Renal cortex interstitium (tissue), 11 donors: ENCODE measurements around the gene TIAM1. TPM values are rescaled to one million over a fixed set of nuclear protein-coding genes. Genes with fewer than 3 reads are reported as not detected.

Experiments used
- DNase-seq, 11 donors: peaks; one replicate each; pipeline ENCODE4 v3.0.0-alpha.2; 2013; ENCODE audit warnings: low read depth in 9 of 11, low spot score in 4 of 11; ENCODE audit errors: extremely low read depth in 1 of 11
- polyA plus RNA-seq, 3 donors: library from polyadenylated mRNA; unstranded; fragments of 120-200 nt; gene quantifications; one replicate each; pipeline ENCODE4 v1.2.1, GENCODE V29; 2013; ENCODE audit not compliant: insufficient read length in 3 of 3

Gene TIAM1
- polyA plus RNA-seq, 3 donors: 13.5 to 15.9 (median 14.3) TPM

DNA sequence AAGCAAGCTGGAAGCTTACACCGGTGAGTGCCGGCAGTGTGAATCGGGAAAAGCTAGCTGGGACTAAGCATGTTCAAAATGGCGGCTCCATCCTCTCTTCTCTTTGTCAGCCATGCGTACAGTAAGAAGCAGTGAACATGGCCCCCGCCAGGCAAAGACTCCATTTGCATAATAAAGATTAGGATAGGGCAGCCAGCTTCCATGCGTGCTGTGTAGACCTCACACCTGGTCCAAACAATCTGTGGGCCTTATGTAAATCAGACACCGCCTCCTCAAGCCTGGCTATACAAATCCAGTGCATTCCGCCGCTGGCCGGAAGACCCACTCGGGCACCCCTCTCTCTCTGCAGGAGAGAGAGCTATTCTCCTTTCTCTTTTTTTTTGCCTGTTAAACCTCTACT, 150.3 kb downstream of the TIAM1 start:
- DNase-seq: no peak

DNA sequence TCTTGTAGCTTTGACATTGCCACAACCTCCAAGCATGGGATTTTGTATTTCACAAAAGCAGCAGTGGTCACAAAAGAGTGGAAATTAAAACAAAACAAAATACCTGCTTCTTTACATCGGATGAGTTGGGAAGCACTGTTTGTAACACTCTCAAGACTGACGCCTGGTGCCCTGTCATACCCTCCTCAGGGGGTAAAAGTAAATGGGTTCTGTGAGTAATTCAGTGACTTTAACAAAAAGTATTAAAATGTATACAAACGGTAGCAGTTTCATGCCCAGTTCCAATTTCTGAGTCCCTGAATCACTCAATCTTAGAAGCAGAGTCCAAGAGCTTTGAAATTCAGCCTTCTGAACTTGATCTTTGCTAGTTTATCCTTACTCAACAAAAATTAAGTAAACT, 152.5 kb downstream of the TIAM1 start:
- DNase-seq: no peak

DNA sequence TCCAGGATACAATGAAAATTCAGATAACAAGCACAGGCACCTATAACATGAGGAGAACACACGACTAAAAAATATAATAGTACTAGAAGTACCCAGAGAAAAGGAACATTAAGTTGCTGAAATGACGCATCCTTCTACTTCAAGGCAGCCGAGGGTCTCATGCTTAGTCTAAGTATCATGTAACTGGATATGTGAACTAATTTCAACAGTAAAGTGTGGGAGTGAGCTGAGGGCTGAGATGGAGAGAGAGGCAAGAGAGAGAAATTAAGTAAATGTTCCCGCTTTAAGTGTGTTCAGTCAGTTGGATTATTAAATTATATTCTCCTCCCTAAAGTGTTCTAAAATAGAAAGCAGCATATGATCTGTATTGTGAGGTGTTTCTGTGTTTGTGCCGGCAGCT, 153.5 kb downstream of the TIAM1 start:
- peak in 2 of 11 donors; percentile 21 to 27 for DNase-seq

DNA sequence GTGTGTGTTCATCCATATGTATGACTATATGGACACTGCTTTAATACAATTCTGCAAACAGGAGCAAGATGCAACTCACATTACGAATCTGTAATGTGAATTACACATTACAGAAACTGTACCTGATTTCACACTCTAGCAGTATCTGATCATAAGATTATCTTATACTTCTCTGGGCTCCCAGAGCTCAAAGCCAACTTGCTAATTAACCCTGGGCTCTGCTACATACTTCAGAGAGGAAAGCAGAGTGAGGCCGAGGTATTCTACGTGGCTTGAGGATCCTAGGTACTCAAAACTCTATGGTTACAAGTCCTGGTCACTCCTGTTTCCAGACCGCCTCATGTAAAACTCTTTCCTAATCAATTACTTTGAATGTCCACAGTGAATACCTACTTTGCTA, 156.6 kb downstream of the TIAM1 start:
- DNase-seq: no peak

DNA sequence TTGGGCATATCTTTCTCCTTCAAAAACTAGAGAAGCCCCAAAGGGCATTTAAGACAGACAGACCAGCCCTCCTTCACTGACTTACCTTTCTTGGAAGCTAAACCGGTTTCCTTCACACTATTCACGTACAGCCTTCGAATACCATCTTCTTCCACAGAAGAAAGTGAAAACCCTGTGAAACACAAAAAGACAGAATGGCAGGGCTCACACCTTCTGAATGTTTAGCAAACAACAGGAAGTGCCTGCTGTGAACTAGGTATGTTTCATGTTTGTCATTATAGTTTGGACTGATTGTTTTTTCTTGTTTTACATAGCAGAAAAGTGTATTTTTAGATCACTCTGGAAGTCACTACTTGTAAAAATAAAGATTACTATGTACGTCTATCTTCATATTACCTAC, 157.1 kb downstream of the TIAM1 start:
- DNase-seq: no peak

DNA sequence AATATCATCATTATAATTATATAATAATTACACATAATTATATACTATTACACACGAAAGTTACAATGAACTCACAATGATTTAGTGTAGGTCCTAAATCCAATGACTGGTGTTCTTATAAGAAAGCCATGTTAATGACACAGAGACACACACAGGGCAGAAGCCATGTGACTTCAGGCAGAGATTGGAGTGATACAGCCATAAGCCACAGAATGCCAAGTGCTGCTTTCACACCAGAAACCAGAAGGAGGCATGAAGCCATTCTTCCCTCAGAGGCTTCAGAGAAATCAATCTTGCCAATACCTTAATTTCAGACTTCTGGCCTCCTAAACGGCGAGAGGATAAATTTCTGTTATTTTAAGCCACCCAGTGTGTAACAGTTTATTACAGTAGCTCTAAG, 158.4 kb downstream of the TIAM1 start:
- no peak for DNase-seq

DNA sequence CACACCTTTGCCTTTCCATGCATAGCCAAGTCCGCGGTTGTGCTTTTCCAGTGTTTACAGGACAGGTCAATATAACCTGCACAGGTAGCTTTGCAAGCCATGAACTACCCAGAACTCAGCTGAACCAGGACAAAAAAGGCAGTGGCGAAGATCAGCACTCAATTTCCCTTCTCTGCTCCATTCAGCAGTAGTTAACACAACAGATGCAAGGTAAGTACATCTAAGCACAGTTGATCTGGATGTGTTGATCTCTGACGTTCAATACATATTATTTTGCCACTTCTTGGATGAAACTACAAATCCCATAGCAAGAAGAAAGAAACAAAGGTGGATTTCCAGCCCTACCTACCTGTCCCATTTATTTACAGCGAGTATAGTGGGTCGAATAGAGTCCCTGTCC, 159.2 kb downstream of the TIAM1 start:
- no peak for DNase-seq

DNA sequence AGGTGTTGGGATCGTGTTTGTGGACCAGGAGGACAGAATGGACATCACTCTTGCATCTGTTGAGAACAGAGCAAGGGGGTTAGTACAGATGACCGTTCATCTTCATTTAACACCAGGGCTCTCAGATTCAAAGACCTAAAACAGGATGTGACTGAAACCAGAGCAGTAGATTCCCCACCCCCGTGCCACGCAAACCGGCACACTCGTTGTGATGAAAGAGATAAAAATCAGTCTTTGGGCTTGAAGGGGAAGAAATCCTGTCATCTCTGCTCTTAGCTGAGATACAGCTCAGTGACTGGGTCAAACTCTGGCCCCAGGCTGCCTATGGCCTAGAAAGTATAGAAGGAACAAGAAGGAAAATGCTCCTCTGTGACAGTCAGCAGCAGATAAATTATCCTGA, 159.6 kb downstream of the TIAM1 start:
- no peak for DNase-seq

DNA sequence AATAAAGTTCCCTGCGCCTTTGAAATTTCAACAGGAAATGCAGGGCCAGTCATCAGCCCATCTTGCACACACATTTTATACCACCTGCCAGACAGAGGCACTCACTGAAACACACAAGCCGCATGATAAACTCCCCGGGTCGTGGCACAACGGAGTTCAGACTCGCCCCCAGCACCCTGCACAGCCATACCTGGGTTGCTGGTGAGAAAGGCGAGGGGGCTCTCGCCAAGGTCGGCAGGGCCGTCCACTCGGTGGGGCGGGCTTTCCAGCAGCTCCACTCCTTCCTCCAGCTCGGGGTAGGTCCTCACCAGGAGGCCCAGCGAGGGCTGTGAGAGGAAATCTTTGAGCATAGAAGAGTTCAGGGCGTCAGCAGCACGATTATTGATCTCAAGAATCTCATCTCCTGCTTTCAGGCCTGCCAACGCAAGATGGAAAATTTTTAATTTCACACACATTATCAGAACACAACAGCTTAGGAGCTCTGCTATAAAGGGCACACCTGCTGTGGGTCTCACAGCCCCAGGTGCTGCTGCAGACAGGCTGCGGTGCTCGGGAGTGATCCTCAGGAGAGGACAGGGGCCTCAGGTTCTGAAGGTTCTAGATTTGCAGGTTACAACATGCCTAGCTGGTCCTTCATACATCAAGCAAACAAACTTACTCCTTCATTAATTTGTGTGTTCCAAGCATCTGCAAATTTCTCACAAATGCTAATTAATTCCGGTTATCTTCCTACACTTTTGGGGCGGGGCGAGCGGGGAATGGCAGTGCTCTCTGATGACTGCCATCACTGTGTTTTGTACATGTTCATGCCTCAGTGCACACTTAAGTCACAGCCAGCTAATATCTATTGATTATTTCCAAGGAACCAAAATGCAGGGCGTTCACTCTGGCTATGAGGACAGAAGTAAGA, 161.6 kb downstream of the TIAM1 start:
- DNase-seq: no peak

DNA sequence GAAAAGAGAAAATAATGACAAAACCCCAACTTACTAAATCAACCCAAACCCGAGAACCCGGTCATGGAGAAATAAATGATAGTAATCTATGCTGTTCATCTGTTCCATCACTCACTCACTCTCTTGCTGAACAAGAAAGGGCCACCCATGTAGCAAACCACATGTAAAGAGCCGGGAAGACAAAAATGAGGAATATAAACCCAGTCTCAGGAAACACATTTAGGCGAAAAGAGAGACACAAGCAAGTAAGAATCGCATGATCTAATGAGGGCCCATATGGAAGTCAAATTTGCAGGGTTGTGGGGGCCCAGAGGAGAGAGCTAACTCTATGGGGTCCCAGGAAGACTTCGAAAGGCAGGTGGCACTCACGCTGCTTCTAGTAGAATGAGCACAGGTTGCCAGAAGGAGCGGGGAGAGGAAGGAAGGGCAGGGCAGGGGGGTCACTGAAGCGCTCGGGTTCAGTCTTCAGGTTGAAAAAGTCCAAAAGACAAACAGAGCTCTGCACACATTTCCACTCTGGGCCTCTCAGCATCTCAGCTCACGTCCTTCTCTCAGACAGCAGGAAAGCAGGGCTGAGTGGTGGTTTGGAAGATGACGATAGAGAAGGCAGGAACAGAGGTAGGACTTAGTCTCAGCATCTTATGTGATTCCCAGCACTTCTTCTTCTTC, 162.8 kb downstream of the TIAM1 start:
- DNase-seq: no peak

DNA sequence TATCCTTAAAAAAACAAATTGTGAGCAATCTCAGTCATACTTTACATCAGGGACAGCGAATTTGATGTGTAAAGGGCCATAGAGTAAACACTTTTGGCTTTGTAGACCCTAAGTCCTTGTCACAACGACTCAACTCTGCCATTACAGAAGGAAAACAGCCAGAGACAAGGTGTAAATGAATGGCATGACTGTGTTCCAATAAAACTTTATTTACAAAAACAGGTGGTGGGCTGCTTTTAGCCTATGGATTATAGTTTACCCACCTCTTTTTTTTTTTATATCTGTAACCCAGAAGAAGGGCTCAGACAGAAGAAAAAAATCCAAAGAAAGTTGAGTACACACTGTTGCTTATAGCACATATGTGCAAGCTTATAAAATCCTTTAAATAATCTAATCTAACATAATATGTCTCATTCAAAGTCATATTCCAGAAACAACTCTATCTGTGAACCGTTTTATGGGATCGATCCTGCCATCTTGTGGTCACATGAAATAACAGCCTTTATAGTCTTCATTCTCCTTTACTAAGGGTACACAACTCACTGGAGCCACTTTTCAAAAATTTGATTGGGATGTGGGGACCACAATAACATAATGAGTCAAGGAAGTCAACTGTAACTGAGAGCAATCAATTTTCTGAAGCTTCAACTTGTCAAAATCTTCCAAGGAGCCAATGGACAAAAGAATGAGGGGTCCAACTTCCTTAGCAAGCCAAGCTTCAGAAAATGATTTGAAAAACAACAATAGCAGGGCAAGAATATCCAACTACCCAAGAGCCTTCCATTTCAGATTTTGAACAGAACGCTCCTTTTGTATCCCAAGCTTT, 163.6 kb downstream of the TIAM1 start:
- DNase-seq: peak in 2 of 11 donors; percentile 13 to 46

DNA sequence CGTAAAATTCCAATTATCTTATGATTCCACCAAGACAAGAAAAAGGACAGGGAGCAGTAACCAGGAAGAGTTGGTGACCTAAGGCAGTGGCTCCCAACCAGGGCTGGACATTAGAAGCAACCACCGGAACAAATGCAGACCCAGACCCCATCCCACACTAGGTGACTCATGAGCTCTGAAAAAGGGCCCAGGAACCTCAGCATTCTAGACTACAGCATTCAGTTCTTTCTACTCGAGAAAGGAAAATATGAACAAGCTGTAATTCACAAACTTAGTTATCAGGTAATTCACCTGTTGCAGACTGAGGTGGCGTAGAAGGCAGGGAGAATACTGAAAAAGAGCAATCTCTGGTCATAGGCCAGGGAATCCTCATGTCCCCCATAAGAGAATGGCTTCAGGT, 167.3 kb downstream of the TIAM1 start:
- no peak for DNase-seq

DNA sequence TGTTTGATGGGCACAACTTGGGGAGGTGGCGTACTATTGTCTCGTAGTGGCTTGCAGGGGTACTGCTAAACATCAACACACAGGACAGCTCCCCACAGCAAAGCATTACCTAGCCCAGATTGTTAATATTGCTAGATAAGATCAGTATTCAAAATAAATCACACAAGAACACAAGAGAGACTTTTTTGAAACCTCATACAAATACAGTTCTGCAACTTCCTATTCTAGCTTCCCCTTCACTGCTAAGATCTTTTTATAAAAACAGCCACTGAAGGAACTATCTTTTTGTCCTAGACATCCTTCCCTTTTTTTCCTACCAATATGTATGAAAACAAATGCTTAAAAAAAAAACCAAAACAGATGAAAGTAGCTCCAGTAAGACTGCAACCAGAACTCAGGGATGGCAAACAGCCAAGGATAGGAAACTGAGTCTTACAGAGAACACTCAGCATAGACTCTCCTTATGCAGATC, 167.9 kb downstream of the TIAM1 start:
- no peak for DNase-seq

DNA sequence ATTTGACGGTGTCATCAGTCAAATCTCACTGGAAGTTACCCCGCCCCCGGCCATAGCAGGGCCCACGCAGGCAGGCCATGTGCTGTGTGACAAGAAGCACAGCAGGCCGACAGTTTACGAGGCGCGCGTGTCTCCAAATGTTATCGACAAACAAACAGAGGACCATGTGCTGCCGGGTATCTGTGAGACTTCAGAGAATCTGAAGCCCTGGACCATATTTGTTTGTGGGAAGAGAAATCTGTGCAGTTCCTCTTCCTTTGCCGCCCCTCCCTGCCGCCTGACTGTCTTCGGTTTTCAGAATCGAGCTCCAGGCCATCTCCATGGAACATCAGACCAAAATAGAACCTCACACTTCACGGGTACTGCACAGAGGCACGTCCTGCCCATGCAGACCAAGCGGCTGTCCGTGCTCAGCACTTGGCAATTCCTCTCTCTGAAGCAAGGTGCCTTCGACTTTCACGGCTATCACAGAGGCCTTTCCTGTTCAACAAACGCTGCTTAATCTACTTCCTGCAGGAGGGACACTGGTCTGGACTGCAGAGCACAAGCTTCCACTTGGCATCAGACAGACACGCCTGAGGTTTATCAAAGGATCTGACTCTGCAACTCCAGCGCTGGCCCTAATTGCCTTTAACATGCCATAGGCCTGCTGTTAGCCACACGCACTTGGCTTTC, 170.0 kb downstream of the TIAM1 start:
- peak in 1 of 11 donors; percentile 12 for DNase-seq

DNA sequence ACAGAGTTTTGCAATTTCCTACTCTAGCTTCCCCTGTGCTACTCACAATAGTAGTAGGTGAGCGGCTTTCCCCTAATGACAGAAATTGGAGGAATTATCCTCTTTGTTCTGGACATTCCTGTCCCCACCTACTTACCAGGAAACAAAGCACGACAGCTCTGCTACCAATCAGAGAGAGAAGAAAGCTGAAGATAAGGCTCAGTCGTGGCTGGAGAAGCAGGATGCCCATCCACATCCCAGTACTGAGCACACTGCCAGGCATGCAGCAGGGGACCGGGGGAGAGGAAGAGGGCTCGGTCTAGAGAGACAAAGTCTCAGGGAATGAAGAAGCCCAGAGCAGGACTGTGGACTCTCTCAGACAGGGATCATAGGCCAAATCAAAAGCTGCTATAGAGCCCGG, 171.7 kb downstream of the TIAM1 start:
- DNase-seq: no peak

DNA sequence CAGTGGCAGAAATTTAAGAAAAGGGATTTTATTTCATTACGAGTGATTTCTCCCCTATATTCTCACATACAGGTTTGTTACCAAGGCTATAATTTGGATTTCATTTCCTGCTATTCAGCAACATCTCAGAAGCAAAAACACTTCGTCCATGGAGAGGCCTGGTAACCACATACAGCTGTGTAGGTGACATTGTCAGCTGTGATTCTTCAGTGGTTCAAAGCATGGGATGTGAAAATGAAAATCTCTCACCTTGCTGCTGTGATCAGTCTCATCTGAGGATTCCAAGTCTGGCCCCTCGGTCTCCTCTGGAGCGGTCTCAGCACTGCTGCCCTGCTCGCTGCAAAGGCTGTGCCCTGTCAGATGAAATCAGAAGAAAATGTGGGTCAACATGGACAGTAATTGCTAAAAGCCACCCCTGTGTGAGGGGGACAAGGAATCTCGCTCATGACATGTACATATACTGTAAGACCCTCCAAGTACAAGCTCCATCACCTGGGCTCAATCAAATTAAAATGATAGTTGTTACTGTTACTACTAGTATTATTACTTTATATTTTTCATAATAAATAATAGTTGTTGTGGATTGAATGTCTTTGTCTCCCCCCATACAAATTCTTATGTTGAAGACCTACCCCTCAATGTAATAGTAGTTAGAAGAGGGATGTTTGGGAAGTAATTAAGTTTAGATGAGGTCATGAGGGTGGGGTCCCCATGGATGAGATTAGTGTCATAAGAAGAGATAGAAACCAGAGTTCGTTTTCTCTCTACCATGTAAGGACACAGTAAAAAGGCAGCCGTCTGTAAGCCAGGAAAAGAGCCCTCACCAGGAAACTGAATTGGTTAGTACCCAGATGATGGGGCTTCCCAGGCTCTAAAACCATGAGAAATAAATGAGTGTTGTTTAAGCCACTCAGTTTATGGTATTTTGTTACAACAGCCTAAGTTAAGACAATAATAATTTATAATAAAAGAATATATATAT, 179.1 kb downstream of the TIAM1 start:
- no peak for DNase-seq

DNA sequence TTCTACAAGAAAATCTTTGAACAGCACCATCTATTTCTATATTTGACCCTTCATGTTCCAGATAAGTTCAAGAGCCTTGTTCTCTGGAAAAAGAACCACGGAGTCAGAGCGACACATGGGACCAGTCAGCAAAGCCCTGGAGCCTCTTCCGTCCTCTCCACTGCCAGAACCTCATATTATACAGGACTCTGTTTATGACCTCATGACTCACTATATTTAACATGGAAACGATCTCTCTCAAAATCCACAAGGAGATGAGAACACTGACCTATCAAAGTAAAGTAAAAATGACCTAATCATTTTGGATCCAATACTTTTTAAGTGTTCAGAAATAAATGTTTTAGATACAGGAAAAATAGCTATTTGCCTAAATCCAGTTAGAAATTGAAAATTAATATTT, 181.2 kb downstream of the TIAM1 start:
- DNase-seq: no peak
